Kidney (tissue), 14 donors: Measurements from ENCODE around the gene ZNF516. TPM values are rescaled to one million over a fixed set of nuclear protein-coding genes. Genes with fewer than 3 reads are reported as not detected.

Experiments used
- DNase-seq, 5 donors: peaks; one replicate each; pipeline ENCODE4 v3.0.0-alpha.2; 2013 to 2020
- FAIRE-seq: peaks from 2 replicates; lab custom pipeline; 2012; peaks lifted over from hg19 to GRCh38; lab: Jason Lieb, UNC
- H3K27ac ChIP-seq, 2 donors: one replicate each; pipeline ENCODE4 v1.7.0; 2013; ENCODE audit warnings: low read depth in 2 of 2, low read length in 2 of 2, inconsistent platforms in 1 of 2
- H3K27me3 ChIP-seq: one replicate; pipeline ENCODE4 v1.7.1; 2013; ENCODE audit warnings: low read length, inconsistent platforms; ENCODE audit not compliant: control insufficient read depth, insufficient read depth
- H3K36me3 ChIP-seq, 3 donors: one replicate each; pipeline versions ENCODE4 v1.7.0 to v1.7.1; 2013; ENCODE audit warnings: low read length in 3 of 3, control low read depth in 1 of 3, inconsistent platforms in 1 of 3; ENCODE audit not compliant: insufficient read depth in 3 of 3, control insufficient read depth in 2 of 3
- H3K4me1 ChIP-seq, 3 donors: one replicate each; pipeline versions ENCODE4 v1.7.0 to v1.7.1; 2013; ENCODE audit warnings: low read length in 3 of 3, inconsistent platforms in 1 of 3, low read depth in 1 of 3; ENCODE audit not compliant: control insufficient read depth in 2 of 3, insufficient read depth in 2 of 3
- H3K4me3 ChIP-seq, 3 donors: one replicate each; pipeline versions ENCODE4 v1.7.0 to v1.8.1; 2013; ENCODE audit warnings: low read length in 3 of 3, control low read depth in 1 of 3, inconsistent platforms in 1 of 3
- H3K9ac ChIP-seq, 3 donors: one replicate each; pipeline versions ENCODE4 v1.7.0 to v1.7.1; 2013; ENCODE audit warnings: low read length in 3 of 3, control low read depth in 1 of 3, inconsistent platforms in 1 of 3
- H3K9me3 ChIP-seq, 3 donors: one replicate each; pipeline versions ENCODE4 v1.7.0 to v1.7.1; 2013; ENCODE audit warnings: low read length in 3 of 3, control low read depth in 1 of 3, inconsistent platforms in 1 of 3; ENCODE audit not compliant: control insufficient read depth in 2 of 3, insufficient read depth in 1 of 3
- CTCF ChIP-seq: IDR thresholded peaks from 3 replicates; pipeline ENCODE4 v1.5.1; 2012; ENCODE audit warnings: mild to moderate bottlenecking, moderate library complexity, borderline replicate concordance; ENCODE audit not compliant: insufficient read depth; ENCODE audit errors: extremely low read depth
- intact Hi-C: fragments of 100-400 bp; cut with DNase I; formaldehyde crosslinking; loops from one replicate; pipeline ENCODE4 v1.11.1; 2022
- polyA plus RNA-seq: library from polyadenylated mRNA; stranded (reverse); fragments of 350-450 nt; fragmentation: Illumina TruSeq; extraction: RNeasy Lipid Tissue Mini Kit (QIAGEN cat#74804); gene quantifications from one replicate; pipeline ENCODE4 v1.2.3, GENCODE V29; 2014; ENCODE audit warnings: low read depth, low replicate concordance; ENCODE audit not compliant: insufficient read depth
- total RNA-seq: library from RNA; stranded (reverse); fragmentation: NEBNext Ultra II Directional; extraction: Animal tissue kit (Norgen Biotek cat#: 25700); gene quantifications from one replicate; pipeline ENCODE4 v1.2.1, GENCODE V29; 2021
- donor health status: control.
- donor health status: control.
- donor health status: control.
- donor health status: control.
- donor health status: control.
- donor health status: DM: yes; HTN: yes; CAD: no.
- donor health status: Normal renal cell carcinoma (clear cell type).

The ZNF516 gene
- total and polyA plus RNA-seq, 2 donors from 2014 or later: 6.7 to 28.7 TPM

- DNase-seq: no peak
- TF ChIP-seq CTCF: no peak
- Histone ChIP-seq H3K36me3 (peaks cover 0 to 3% (median 0%) of the 10 kb centered on the region in 3 donors), H3K9me3 (peaks cover 0 to 3% (median 2%) of the 10 kb centered on the region in 3 donors), H3K4me1 (peaks cover 0 to 2% (median 0%) of the 10 kb centered on the region in 3 donors), H3K27me3 (no peaks in the 10 kb centered on the region), H3K27ac (no peak overlapping the region), H3K4me3 (no peak overlapping the region), H3K9ac (no peak overlapping the region)
- no peak for FAIRE-seq
- intact Hi-C loops: no loop called here
Observed at GRCh38 chr18:76343938-76344569, 151.0 kb downstream of the ZNF516 start.

GRCh38 chr18:76340410-76340809 lies 154.6 kb downstream of the ZNF516 start:
- FAIRE-seq: no peak
- no peak for TF ChIP-seq CTCF
- H3K4me1 ChIP-seq: no peaks in the 10 kb centered on the region

GRCh38 chr18:76339246-76339620 lies 155.8 kb downstream of the ZNF516 start:
- DNase-seq (no peak), FAIRE-seq (no peak)
- peaks cover 0 to 3% (median 2%) of the 10 kb centered on the region in 3 donors for H3K9me3 ChIP-seq
- H3K27me3 ChIP-seq: no peaks in the 10 kb centered on the region
- H3K4me3 ChIP-seq: no peak overlapping the region
- H3K36me3 ChIP-seq: peaks cover 0 to 3% (median 0%) of the 10 kb centered on the region in 3 donors
- intact Hi-C loops: no loop called here
- no peak overlapping the region for H3K9ac ChIP-seq
- no peak for TF ChIP-seq CTCF
- no peak overlapping the region for H3K27ac ChIP-seq
- H3K4me1 ChIP-seq: no peaks in the 10 kb centered on the region

More at GRCh38 chr18:76340410-76340809, 154.6 kb downstream of the ZNF516 start:
- Histone ChIP-seq H3K4me3 (no peak overlapping the region), H3K27ac (no peak overlapping the region), H3K36me3 (peaks cover 0 to 3% (median 0%) of the 10 kb centered on the region in 3 donors), H3K9ac (no peak overlapping the region), H3K9me3 (peaks cover 0 to 3% (median 2%) of the 10 kb centered on the region in 3 donors), H3K27me3 (no peaks in the 10 kb centered on the region)
- intact Hi-C loops: no loop called here
- DNase-seq: no peak
